NCI-H1105 (cell line): ENCODE measurements around the gene SKIDA1.
"Not testable (repeated sequence)": the region's sequence is repeated elsewhere in the genome, so short reads cannot be mapped to it uniquely, and the experiment has no call there.

ENCODE experiments used
- DNase-seq: peaks from one replicate; lab custom pipeline; 2025; lab: John Stamatoyannopoulos, UW

SKIDA1 gene

DNA sequence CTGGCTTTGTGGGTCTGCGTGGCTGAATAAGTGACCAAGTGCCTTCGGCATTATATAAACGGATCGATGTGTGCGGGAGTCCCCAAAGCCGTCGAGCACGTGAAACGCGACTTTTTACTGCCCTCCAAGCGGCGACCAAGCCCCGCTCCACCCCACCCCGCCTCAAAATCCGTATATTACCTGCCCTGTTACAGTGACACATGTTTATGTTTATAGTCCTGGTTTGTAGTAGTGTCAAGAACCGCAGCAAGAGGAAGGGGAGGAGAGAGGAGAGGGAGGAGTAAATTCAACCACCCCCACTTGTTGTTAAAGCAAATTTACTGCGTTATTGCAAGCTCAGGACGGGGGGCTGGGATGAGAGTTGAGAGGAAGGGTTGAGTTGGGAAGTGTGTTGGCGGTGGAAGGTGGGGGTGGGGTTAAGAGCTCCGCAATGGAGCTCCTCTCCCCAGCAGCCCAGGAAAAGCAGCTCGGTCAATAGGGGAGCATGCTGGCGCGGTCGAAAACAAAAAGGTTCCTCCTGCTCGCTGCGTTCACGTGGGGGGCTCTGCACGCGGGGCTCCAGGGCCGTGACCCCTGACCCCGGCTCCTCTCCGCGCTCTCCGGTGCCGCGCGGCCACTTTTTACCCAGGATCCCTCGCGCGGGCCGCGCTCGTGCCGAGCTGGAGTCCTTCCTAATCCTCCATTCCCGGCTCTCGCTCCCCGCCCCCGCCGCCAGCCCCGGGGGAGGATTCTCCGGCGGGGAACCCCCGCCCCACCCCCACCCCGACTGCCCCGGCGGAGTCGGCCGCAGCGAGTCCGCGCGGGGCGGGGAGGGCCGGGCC is at the start of gene SKIDA1:
Gene SKIDA1, minus strand, starts transcription at position 316 of the 821 bp plus-strand sequence. CDS start 7,860 bp downstream, outside the sequence.
- peak; percentile 80 for DNase-seq

DNA sequence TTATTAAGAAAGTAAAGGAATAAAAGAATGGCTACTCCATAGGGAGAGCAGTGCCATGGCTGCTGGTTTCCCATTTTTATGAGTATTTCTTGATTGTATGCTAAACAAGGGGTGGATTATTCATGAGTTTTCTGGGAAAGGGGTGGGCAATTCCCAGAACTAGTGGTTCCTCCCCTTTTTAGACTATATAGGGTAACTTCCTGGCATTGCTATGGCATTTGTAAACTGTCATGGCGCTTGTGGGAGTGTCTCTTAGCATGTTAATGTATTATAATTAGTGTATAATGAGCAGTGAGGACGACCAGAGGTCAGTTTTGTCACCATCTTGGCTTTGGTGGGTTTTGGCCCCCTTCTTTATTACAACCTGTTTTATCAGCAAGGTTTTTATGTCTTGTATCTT is 49.0 kb upstream of the SKIDA1 start:
- DNase-seq, result not testable (repeated sequence)

DNA sequence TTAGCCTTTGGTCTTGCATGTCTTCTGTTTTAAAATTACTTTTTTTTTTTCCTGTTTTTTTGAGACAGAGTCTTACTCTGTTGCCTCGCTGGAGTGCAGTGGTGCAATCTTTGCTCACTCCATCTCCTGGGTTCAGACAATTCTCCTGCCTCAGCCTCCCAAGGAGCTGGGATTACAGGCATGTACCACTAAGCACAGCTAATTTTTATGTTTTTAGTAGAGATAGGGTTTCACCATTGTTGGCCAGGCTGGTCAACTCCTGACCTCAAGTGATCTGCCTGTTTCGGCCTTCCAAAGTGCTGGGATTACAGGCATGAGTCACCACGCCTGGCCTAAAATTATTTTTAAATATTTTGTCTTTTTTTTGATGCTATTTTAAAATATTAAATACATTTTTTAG is 47.1 kb upstream of the SKIDA1 start:
- no peak for DNase-seq

DNA sequence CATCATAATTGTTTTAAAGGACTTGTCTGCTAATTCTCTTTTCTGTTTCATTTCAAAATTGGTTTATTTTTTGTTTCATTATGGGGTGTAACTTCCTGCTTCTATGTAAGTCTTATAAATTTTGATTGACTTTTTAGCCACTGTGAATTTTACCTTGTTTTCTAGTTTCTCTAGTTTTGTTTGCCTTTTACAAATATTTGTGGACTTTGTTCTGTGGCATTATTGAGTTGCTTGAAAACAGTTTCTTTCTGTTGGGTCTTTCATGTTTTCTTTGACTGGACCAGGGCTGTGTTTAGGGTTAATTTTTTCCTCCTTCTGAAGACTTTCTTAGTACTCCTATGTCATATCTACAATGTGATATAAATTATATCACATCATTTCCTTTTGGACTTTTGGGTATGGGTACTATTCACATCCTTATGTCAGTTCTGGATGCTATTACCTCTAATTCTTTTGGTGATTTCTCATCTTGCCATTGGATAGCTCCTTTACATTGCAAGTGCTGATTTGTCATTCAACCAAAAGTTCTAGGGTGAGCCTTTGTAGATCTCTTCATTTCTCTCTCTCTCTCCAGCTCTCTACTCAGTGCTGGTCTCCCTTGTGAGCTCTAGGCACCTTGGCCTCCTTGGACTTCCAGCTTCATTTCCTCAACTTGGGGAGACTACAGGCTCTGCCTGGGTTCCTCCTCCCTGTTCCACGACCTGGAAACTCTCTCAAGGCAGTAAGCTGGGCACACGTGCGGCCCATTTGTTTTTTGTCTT is 45.5 kb upstream of the SKIDA1 start:
- no peak for DNase-seq

DNA sequence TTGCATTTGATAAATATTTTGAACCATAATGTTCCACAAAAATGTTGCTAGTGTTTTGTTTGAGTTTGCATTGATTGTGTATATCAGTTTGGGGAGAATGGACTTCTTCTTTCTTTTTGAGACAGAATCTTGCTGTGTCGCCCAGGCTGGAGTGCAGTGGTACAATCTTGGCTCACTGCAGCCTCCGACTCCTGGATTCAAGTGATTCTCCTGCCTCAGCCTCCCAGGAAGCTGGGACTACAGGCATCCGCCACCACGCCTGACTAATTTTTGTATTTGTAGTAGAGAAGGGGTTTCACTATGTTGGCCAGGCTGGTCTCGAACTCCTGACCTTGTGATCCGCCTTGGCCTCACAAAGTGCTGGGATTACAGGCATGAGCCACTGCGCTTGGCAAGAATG is 33.5 kb upstream of the SKIDA1 start:
- not testable (repeated sequence) for DNase-seq

DNA sequence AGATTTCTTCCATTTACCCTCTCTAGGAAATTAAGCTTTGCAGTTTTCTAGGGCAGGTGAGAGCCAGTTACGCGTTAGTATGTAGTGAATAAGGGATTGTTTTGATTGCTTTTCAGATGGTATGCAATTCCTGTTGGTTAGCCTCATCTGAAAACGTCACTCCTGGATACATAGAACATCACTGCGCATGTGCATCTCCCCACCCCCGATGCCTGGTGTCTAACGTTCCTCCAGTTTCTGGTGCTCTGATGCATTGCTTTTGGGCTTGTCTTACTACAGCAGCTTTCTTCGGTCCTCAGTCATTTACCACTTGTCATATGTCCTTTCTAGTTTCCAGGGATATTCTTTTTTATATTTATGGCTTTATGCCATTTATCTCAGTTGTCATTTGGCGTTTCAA is 31.0 kb upstream of the SKIDA1 start:
- no peak for DNase-seq

DNA sequence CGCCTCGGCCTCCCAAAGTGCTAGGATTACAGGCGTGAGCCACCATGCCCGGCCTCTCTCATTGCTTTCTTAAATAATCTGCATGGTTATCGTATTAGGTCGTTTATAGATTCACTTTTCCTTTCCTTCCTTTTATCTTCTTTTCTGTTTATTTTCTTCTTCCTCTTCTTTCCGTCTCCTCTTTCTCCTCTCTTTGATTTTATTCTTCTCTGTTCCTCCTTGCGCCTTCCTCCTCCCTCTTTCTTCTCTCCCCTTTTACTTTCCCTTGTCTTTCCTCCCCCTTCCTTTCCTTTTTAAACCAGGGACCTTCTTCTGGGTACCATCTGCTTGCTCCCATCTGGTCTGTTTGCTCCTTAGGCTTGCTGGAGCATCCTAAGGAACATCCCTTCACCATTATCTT is 27.2 kb upstream of the SKIDA1 start:
- no peak for DNase-seq

DNA sequence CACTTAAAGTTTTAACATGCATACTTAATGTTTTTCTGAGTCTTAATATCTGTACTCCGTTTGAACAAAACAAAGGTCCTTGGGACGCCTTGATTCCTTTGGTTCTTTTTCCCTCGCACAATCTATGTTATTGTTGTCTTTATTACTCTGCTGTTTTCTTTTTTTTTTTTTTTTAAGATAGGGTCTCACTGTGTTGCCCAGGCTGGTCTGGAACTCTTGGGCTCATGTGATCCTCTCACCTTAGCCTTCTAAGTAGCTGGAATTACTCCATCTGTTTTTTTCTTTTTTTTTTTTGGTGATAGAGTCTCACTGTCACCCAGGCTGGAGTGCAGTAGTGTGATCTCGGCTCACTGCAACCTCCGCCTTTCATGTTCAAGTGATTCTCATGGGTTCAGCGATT is 21.8 kb upstream of the SKIDA1 start:
- no peak for DNase-seq

DNA sequence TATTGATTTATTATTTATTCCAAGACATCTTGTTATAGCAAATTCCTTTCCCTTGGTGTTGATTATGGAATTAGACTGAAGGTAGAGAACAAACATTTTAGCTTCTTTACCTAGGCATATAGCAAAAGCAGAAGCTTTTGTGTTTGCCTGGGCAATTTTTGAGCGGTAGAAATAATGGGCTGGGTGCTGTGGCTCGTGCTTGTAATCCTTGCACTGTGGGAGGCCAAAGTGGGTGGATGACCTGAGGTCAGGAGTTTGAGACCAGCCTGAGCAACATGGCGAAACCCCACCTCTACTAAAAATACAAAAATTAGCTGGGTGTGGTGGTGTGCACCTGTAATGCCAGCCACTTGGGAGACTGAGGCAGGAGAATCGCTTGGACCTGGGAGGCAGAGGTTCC is 15.2 kb upstream of the SKIDA1 start:
- DNase-seq, result not testable (repeated sequence)

DNA sequence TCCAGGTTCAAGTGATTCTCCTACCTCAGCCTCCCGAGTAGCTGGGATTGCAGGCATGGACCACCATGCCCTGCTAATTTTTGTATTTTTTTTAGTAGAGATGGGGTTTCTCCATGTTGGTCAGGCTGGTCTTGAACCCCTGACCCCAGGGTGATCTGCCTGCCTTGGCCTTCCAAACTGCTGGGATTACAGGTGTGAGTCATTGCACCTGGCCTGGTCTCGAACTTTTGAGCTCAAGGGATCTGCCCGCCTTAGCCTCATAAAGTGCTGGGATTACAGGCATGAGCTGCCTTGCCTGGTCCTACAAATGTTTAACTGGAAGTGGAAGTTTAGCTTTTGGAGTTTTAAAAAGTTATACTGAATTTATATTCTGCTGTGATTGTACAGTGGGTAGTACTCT is 11.4 kb upstream of the SKIDA1 start:
- DNase-seq, result no peak

DNA sequence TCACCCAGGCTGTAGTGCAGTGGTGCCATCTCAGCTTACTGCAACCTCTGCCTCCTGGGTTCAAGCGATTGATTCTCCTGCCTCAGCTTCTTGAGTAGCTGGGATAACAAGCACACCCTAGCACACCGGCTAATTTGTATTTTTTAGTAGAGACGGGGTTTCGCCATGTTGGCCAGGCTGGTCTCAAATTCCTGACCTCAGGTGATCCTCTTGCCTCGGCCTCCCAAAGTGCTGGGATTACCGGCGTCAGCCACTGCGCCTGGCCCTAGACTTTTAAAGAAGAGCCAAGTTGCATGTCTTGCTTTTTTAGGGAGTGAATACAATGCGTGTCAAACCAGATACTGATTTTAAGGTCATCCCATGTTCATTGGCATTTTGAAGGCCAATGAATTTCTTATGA is 10.5 kb upstream of the SKIDA1 start:
- not testable (repeated sequence) for DNase-seq

DNA sequence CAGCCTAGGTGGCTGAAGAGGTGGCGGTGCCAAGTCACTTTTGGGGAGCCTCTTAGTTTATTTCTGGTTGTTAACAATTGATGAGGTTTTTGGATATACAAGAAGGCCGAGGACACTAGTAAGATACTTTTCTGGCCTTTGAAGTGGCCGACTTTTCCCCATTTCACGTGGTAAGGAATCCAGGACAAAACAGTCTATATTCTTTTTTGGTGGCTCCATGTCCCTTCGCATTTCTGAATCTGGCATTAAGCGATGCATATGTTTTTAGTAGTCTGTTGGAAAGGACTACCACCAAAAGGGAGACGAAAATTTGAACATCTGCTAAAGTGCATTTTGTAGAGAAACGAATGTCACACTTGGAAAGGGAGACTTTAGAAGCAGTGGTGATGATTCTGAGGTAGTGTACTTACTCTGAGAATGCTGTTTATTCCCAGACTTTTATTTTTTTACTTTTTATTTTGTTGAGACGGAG is 10.0 kb upstream of the SKIDA1 start:
- DNase-seq, result no peak

DNA sequence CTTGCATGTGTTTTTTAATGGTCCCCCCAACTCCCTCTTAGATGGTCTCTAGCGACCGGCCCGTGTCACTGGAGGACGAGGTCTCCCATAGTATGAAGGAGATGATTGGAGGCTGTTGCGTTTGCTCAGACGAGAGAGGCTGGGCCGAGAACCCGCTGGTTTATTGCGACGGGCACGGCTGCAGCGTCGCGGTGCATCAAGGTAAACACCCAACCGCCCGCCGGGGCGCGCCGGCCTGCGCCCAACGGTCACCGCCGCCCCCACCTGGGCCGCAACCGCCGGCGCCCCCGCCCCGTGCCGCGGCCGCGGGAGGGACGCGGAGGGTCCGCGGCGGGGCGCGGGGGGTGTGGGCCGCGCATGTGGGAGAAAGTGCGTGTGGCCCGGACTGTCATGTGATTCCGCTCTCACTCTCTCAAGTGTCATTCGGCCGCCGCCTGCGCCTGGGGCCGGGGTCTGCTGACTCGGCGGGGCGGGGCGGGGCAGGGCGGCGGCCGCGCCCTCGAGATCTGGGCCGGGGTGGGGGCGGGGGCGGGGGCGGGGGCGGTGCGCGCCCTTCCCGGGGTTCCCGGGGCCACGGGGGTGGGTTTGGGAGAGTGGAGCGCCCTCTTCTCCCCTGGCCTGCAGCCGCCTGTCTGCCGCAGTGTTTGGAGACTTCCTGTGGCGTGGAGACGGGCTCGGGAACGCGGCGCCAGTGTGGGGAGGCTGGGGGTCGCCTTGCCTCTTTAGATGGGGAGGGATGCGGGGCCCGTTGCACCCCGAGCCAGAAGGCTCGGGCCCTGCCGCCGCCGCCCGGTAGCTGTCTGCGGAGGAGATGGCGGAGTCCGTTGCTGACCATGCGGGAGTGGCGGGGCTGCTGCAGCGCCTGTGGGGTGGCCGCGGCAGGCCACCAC is 9.4 kb upstream of the SKIDA1 start:
- DNase-seq, result no peak

DNA sequence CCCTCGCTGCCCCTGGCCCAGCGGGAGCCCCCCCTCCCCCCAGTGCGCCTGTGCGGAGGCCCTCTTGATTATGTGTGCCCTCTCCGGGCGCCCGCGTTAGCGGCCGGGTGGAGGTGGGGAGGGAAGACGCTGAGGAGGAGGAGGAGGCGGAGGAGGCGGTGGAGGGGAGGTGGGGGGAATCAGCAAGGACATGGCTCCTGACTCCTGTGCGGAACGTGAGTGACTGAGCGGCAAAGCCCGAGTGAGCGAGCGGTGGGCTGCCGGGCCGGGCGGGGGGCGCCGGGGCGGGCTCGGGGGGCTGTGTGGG is 8.8 kb upstream of the SKIDA1 start:
- no peak for DNase-seq

DNA sequence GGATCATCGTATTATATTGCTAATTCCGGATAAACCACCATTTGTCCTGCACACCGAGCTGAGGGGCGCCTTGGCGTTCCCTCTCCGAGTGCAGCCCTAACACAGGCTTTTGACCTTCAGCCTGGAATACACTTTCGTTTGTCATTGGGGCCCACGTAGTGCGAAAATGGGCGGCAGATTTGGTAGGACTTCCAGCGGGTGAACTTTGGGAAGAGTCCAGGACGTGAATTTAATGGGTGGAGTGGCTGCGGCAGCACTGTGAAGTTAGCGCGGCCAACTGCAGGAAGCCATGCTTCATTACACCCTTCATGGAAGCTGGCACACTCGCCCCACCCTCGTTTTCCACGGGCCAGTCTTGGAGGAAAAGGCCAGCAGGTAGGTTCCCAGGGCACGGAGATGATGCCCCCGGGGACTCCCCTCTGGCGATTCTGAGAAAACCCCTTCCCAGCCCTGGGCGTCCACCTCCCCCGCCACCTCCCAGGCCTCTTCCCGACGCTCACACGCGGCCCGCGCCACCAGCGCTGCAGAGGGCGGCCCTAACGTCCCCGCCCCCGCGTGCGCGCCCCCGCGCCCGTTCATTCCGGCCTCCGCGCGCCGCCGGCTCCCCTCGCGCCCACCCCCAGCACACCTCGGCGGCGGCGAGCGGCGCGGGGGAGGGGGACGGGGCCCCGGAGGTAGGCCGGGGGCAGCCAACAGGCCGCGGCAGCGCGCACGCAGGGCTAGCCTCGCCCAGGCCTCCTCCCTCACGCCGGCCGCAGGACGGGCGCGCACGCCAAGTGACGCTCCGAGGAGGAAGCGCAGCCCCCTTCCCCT is 8.2 kb upstream of the SKIDA1 start, which contains the start of gene MLLT10:
Gene MLLT10, plus strand, starts transcription at position 766 of the 813 bp plus-strand sequence. CDS start 413 bp downstream, outside the sequence.
- DNase-seq, result peak; percentile 90

DNA sequence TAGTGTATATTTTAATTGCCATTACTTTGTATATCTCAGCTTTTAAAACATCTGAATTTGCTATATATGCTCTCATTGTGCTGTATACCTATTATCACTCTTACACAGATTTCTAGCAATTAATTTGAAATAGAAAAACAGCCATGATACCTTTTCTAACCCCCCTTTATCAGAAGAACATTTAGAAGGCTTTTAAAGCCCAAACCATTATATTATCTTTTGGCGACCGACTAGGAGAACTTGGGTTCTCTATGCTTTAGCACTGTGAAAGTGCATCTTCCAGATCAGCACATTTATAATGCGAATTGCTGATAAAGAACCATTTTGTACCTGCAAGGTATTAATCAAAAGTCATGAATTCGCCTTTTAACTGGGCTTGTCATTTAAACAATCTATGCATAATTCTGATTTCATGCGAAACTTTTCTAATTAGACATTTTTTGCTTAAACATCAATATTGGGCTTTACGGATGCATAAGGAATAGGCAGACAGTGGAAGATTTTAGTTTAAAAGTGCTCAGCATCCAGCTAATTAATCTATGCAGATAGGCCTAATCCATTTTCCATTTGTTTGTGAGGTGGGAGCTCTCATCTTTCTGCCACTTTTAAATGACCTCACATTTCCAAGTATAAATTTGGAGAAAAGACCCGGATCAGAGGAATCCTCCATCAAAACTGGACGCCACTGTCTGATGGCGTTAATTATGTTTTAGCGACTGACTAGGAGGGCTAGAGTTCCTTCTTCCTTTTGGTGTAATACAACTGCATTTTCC is 7.4 kb upstream of the SKIDA1 start:
- no peak for DNase-seq

DNA sequence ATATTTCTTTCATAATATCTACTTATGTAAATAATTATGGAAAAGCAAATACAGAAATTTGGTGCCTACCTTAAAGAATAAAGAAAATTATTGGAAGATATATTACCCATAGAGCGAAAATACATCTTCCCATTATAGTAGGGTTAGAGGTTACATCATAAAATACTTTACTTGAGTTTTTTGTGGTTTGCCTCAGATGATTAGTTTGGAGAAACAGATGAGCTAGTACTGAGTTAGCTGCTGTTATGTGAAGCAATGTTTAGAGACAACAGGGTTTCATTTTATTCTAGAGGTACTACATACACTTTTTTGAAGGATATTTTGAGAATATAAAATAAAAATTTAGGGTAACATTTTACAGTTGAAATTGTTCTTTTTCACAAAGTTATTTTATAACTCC is 5.7 kb upstream of the SKIDA1 start:
- DNase-seq, result no peak

DNA sequence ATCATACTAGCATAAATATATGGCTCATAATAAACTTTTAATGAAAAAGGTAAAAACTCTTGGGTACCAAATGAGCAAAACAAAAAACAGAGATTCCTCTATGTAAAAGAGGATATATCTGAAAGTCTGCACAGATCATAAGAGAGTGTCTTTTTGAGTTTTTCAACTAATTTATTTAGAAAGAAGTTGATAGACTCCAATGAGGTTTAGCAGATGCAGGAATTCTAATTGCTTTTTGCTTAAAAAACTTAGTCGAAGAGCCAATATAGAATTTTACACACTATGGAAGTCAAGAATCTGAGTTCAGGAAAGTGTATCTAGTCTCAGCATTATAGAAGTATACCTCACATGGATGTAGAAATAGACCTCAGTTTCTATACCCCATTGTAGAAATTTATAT is 5.2 kb upstream of the SKIDA1 start:
- DNase-seq, result no peak

DNA sequence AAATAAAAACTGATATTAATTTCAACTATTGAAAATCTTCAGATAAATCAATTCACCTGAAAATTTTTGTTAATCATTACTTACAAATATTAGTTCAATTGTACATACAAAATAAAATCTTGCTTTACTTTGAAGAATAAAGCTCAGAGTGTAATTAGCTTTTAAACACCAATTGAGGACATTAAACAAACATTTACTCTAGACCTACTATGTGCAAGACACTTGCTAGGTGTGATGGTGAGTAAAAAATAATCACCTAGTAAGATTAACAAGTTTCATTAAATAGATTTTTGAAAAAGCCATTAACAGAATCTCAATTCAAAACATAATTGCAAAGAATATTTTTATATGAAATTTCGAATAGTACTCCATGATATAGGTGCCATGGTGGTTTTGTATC is 4.7 kb upstream of the SKIDA1 start:
- DNase-seq, result no peak

DNA sequence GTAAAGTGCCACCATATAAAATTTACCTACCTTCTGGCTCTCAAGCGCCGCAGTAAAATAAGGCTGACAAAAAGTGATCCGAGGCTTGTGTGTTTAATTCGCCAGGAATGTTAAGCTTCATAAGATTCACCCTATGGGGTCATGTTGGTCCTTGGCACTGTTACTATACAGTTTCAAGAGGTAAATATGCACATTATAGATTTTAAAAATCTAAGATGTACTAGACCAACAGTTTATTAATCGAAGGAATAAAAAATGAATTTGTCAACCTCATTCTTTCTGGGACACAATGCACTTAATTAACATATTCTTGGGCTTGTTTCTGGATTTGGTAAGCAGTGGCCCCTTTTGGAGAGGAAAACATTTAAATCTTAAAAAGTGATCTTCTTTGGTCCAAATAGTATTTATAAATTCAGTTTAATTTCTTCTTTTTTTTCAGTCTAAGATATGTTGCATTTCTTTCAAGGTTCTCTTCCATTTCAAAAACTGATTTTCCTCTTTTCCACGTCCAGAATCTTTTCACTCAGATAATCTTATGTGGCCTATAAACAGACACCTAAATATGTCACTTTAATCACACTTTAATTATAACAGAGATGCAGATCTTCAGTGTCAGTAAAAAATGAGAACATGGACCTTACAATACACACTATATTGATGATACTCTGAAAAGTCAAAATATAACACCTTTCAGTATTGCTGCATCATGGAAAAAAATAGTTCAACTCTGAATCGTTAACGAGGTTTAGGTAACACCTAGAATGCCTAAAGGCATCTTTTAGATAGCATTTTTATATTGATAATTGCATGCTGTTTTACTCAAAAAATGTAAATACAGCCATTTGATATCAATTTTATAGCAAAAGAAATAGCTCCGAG is 3.8 kb upstream of the SKIDA1 start:
- DNase-seq, result no peak
